Activated naive CD4-positive, alpha-beta T cell treated with anti-CD3 and anti-CD28 coated beads, Interleukin-2, amount 10 ng/mL, durations not matched to agents 7 days and 5 days (primary cell): ENCODE data around the gene PARD3B.
"Not testable (repeated sequence)": the region's sequence is repeated elsewhere in the genome, so short reads cannot be mapped to it uniquely, and the experiment has no call there.

ENCODE experiments used
- CTCF ChIA-PET: fragments of 350-600 bp; sonication (Branson Sonifier 250); formaldehyde crosslinking; loops from one replicate; lab custom pipeline; 2021; ENCODE audit warnings: antibody characterized with exemption; lab: Charles Lee
- DNase-seq: peaks from one replicate; pipeline ENCODE4 v3.0.0-alpha.2; 2020
- H3K27ac Mint-ChIP-seq: one replicate; pipeline ENCODE4 v1.8.0; 2021; ENCODE audit warnings: mild to moderate bottlenecking, moderate library complexity, mixed read lengths
- H3K27me3 Mint-ChIP-seq: one replicate; pipeline ENCODE4 v1.8.0; 2021; ENCODE audit warnings: mild to moderate bottlenecking, mixed read lengths
- H3K36me3 Mint-ChIP-seq: one replicate; pipeline ENCODE4 v1.8.0; 2021; ENCODE audit warnings: mixed read lengths
- H3K4me1 Mint-ChIP-seq: one replicate; pipeline ENCODE4 v1.8.0; 2021; ENCODE audit warnings: mixed read lengths
- H3K4me3 Mint-ChIP-seq: one replicate; pipeline ENCODE4 v1.8.0; 2021; ENCODE audit warnings: mild to moderate bottlenecking, moderate library complexity, mixed read lengths
- H3K9me3 Mint-ChIP-seq: one replicate; pipeline ENCODE4 v1.8.0; 2021; ENCODE audit warnings: mixed read lengths

The PARD3B gene

GRCh38 chr2:205477016-205477705 is 931.9 kb downstream of the PARD3B start:
- H3K27ac Mint-ChIP-seq, result no peak overlapping the region
- H3K36me3 Mint-ChIP-seq, result no peaks in the 10 kb centered on the region
- CTCF ChIA-PET, result no interaction called here
- H3K9me3 Mint-ChIP-seq, result no peaks in the 10 kb centered on the region
- H3K4me3 Mint-ChIP-seq, result no peak overlapping the region
- no peaks in the 10 kb centered on the region for H3K4me1 Mint-ChIP-seq
- H3K27me3 Mint-ChIP-seq, result peaks cover 4% of the 10 kb centered on the region
- no peak for DNase-seq

GRCh38 chr2:205481861-205482260 is 936.6 kb downstream of the PARD3B start:
- H3K27ac Mint-ChIP-seq, result no peak overlapping the region
- H3K4me3 Mint-ChIP-seq, result no peak overlapping the region
- DNase-seq, result no peak
- no peaks in the 10 kb centered on the region for H3K36me3 Mint-ChIP-seq
- peaks cover 3% of the 10 kb centered on the region for H3K27me3 Mint-ChIP-seq
- CTCF ChIA-PET, result no interaction called here
- no peaks in the 10 kb centered on the region for H3K9me3 Mint-ChIP-seq
- no peaks in the 10 kb centered on the region for H3K4me1 Mint-ChIP-seq

- no peak for DNase-seq
- peaks cover 3% of the 10 kb centered on the region for H3K27me3 Mint-ChIP-seq
- H3K4me1 Mint-ChIP-seq, result no peaks in the 10 kb centered on the region
- H3K27ac Mint-ChIP-seq, result no peak overlapping the region
- H3K9me3 Mint-ChIP-seq, result no peaks in the 10 kb centered on the region
- CTCF ChIA-PET, result interaction anchor here (0.6 kb wide), 1 partner anchor 59 kb away, joined by 3 read pairs; no protein-coding TSS in a partner anchor
- no peak overlapping the region for H3K4me3 Mint-ChIP-seq
- H3K36me3 Mint-ChIP-seq, result no peaks in the 10 kb centered on the region
Observed at GRCh38 chr2:205482399-205483081, 937.3 kb downstream of the PARD3B start.

GRCh38 chr2:205483095-205483494 is 937.8 kb downstream of the PARD3B start:
- Mint-ChIP-seq H3K4me1 (no peaks in the 10 kb centered on the region), H3K36me3 (no peaks in the 10 kb centered on the region), H3K27ac (no peak overlapping the region), H3K9me3 (no peaks in the 10 kb centered on the region), H3K4me3 (no peak overlapping the region), H3K27me3 (peaks cover 3% of the 10 kb centered on the region)
- no peak for DNase-seq
- CTCF ChIA-PET, result no interaction called here

GRCh38 chr2:205484215-205484614 is 938.9 kb downstream of the PARD3B start:
- H3K27ac Mint-ChIP-seq, result no peak overlapping the region

GRCh38 chr2:205484764-205485163 is 939.5 kb downstream of the PARD3B start:
- H3K4me1 Mint-ChIP-seq, result no peaks in the 10 kb centered on the region
- no peak overlapping the region for H3K4me3 Mint-ChIP-seq
- peaks cover 3% of the 10 kb centered on the region for H3K27me3 Mint-ChIP-seq
- H3K36me3 Mint-ChIP-seq, result no peaks in the 10 kb centered on the region
- H3K9me3 Mint-ChIP-seq, result no peaks in the 10 kb centered on the region
- CTCF ChIA-PET, result no interaction called here
- no peak for DNase-seq
- no peak overlapping the region for H3K27ac Mint-ChIP-seq

More at GRCh38 chr2:205484215-205484614, 938.9 kb downstream of the PARD3B start:
- H3K27me3 Mint-ChIP-seq, result peaks cover 3% of the 10 kb centered on the region
- DNase-seq, result no peak
- H3K9me3 Mint-ChIP-seq, result no peaks in the 10 kb centered on the region
- no peaks in the 10 kb centered on the region for H3K36me3 Mint-ChIP-seq
- H3K4me3 Mint-ChIP-seq, result no peak overlapping the region
- CTCF ChIA-PET, result no interaction called here
- H3K4me1 Mint-ChIP-seq, result no peaks in the 10 kb centered on the region

- H3K27me3 Mint-ChIP-seq, CTCF ChIA-PET, H3K4me1 Mint-ChIP-seq, H3K4me3 Mint-ChIP-seq, DNase-seq, H3K36me3 Mint-ChIP-seq, H3K9me3 Mint-ChIP-seq, H3K27ac Mint-ChIP-seq: not testable (repeated sequence)
Observed at GRCh38 chr2:205493528-205493927, 948.3 kb downstream of the PARD3B start.

- H3K4me3 Mint-ChIP-seq, result no peak overlapping the region
- peaks cover 4% of the 10 kb centered on the region for H3K27me3 Mint-ChIP-seq
- H3K27ac Mint-ChIP-seq, result no peak overlapping the region
- peaks cover 2% of the 10 kb centered on the region for H3K9me3 Mint-ChIP-seq
- DNase-seq, result no peak
- H3K4me1 Mint-ChIP-seq, result no peaks in the 10 kb centered on the region
- H3K36me3 Mint-ChIP-seq, result no peaks in the 10 kb centered on the region
- CTCF ChIA-PET, result interaction anchor here (0.7 kb wide), 1 partner anchor 67 kb away, joined by 3 read pairs; no protein-coding TSS in a partner anchor
Observed at GRCh38 chr2:205494537-205495235, 949.4 kb downstream of the PARD3B start.

GRCh38 chr2:205495819-205496218 is 950.5 kb downstream of the PARD3B start:
- DNase-seq, result no peak
- CTCF ChIA-PET, result no interaction called here
- Mint-ChIP-seq H3K4me1 (no peaks in the 10 kb centered on the region), H3K36me3 (no peaks in the 10 kb centered on the region), H3K27ac (no peak overlapping the region), H3K9me3 (peaks cover 2% of the 10 kb centered on the region), H3K4me3 (no peak overlapping the region), H3K27me3 (peaks cover 4% of the 10 kb centered on the region)

- CTCF ChIA-PET, result no interaction called here
- H3K4me3 Mint-ChIP-seq, result no peak overlapping the region
Observed at GRCh38 chr2:205496370-205496769, 951.1 kb downstream of the PARD3B start.

GRCh38 chr2:205496772-205497171 is 951.5 kb downstream of the PARD3B start:
- H3K9me3 Mint-ChIP-seq, result no peaks in the 10 kb centered on the region
- no peak for DNase-seq
- peaks cover 4% of the 10 kb centered on the region for H3K27me3 Mint-ChIP-seq
- no peak overlapping the region for H3K27ac Mint-ChIP-seq
- H3K4me3 Mint-ChIP-seq, result no peak overlapping the region
- H3K4me1 Mint-ChIP-seq, result no peaks in the 10 kb centered on the region
- no peaks in the 10 kb centered on the region for H3K36me3 Mint-ChIP-seq
- CTCF ChIA-PET, result no interaction called here

More at GRCh38 chr2:205496370-205496769, 951.1 kb downstream of the PARD3B start:
- Mint-ChIP-seq H3K4me1 (no peaks in the 10 kb centered on the region), H3K36me3 (no peaks in the 10 kb centered on the region), H3K9me3 (peaks cover 1% of the 10 kb centered on the region), H3K27ac (no peak overlapping the region), H3K27me3 (peaks cover 4% of the 10 kb centered on the region)
- DNase-seq, result no peak

GRCh38 chr2:205499006-205499405 is 953.7 kb downstream of the PARD3B start:
- Mint-ChIP-seq H3K9me3 (peaks cover 4% of the 10 kb centered on the region), H3K27ac (no peak overlapping the region), H3K27me3 (peaks cover 4% of the 10 kb centered on the region), H3K36me3 (no peaks in the 10 kb centered on the region), H3K4me1 (no peaks in the 10 kb centered on the region), H3K4me3 (no peak overlapping the region)
- CTCF ChIA-PET, result no interaction called here
- no peak for DNase-seq

- Mint-ChIP-seq H3K4me1 (no peaks in the 10 kb centered on the region), H3K27me3 (no peaks in the 10 kb centered on the region), H3K27ac (no peak overlapping the region), H3K9me3 (peaks cover 4% of the 10 kb centered on the region), H3K36me3 (no peaks in the 10 kb centered on the region), H3K4me3 (no peak overlapping the region)
- no peak for DNase-seq
- CTCF ChIA-PET, result no interaction called here
Observed at GRCh38 chr2:205500065-205500464, 954.8 kb downstream of the PARD3B start.

- no peaks in the 10 kb centered on the region for H3K27me3 Mint-ChIP-seq
- CTCF ChIA-PET, result no interaction called here
- H3K9me3 Mint-ChIP-seq, result peaks cover 4% of the 10 kb centered on the region
- H3K27ac Mint-ChIP-seq, result no peak overlapping the region
- DNase-seq, result no peak
- H3K36me3 Mint-ChIP-seq, result no peaks in the 10 kb centered on the region
- H3K4me3 Mint-ChIP-seq, result no peak overlapping the region
- no peaks in the 10 kb centered on the region for H3K4me1 Mint-ChIP-seq
Observed at GRCh38 chr2:205500951-205501350, 955.7 kb downstream of the PARD3B start.
